ENCODE measurements around the gene MTERF2. TPM values are rescaled to one million over a fixed set of nuclear protein-coding genes. Genes with fewer than 3 reads are reported as not detected.
A peak's percentile ranks its signal among the peaks of the same experiment; 100 is the strongest.

Gene MTERF2
- total RNA-seq, 1 donor from 2014 or later, result 33.1 TPM

DNA sequence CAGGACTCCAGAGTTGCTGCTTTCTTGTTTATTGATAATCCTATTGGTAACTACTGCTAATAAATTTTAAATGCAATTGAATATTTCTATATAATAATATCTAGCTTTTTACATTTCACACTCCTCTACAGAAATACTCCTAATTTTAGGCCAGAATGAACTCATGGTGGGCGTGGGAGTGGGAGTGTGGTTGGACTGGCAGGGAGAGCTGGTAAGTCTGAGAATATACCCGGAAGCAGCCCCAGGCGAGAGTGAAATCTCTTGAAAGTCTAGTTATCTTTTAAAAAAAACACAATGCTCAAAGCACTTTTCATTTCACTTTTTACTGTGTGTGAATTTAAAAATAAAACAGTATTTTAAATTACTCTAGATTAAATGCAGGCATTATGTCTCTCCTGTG is 26.5 kb downstream of the MTERF2 start:
- DNase-seq (ENCODE audit: missing footprints) (no peak), ATAC-seq (no peak)
- intact Hi-C loops (cut with DNase I), result no loop called here

DNA sequence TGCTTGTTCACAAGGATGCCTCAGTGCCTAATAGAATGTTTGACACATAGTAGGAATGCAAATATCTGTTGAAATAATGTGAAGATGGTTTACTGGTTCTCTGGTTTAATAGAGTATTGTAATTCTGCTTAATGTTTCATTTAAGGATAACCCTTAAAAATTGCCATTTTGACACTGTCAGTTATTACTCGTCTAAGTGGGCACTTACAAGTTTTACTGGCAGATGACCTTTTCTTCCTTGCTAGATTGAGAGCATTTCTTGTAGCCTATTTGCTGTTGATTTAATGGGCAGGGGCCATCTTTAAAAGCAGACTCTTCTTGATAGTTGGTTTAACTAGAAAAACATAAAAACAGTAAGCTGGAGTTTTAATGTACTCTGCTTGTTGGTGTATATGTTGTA is 29.4 kb downstream of the MTERF2 start:
- ATAC-seq (no peak), DNase-seq (ENCODE audit: missing footprints) (no peak)
- intact Hi-C loops (cut with DNase I), result loop anchor here (2.0 to 10.0 kb wide), 2 partner anchors 73 to 137 kb away; partner anchors contain the start of gene CRY1

DNA sequence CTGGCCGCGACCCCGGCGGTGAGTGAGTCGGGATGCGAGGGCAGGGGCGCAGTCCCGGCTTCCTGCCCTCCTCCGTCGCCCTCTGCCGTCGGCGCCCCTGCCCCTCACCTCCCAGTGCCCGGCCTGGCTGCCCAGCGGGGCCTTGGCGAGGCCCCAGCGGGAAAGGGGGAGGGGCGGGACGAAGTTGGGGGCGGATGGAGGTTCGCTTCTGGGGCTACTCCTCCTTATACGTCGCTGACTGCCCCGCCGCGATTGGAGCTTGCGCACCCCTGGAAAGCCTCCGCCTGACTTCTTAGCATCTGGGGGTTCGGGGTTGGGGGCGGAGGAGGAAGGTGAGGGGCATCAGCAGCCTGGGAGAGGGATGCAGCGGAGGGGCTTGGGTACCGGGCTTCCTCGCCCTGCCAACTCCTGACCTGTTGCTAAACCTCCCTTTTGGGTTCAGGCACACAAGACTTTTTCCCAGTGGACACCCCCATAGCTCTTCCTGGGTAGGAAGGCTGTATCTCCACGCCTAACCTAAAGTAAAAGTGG is 30.8 kb downstream of the MTERF2 start:
- DNase-seq (ENCODE audit: missing footprints), result peak; percentile 83
- intact Hi-C loops (cut with DNase I), result loop anchor here (1.0 to 10.0 kb wide), 3 partner anchors 31 to 139 kb away; partner anchors contain the start of genes CRY1 and MTERF2
- ATAC-seq, result no peak

DNA sequence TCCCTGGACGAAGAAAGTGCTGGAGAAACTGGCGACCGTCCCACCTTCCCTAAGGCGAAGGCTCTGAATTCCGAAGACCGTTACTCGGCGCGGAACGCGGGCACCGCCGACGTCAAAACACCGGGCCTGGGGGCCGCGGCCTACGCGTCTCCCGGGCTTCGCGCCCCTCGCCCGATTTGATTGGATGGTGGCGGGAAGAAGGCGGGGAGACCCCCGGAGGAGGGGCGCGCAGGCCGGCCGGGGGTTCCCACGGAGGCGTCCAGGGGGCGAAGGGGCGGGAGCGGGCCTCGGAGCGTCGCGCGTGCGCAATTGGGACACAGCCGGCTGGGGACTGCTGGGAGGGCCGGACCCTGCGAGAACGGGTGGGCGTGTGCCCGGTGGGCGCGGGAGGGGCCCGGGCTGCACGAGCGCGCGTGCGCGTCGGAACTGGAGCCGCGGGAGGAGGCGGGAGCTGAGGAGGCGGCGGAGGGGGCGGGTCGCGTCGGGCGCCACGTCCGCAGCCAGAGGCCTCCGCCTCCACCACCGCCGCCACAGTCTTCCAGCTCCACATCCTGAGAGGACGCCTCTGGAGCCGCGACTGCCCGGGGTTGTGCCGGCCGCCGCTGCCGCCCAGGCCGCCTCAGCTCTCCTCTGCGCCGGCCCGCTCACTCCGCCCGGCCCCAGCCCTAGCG is 31.4 kb downstream of the MTERF2 start, which contains the start of gene TMEM263:
TSS of gene TMEM263 (plus strand) at position 531 of the 671 bp plus-strand sequence. CDS start 11,210 bp downstream, outside the sequence.
- ATAC-seq (peak; percentile 96), DNase-seq (ENCODE audit: missing footprints) (peak; percentile 94)
- intact Hi-C loops (cut with DNase I), result loop anchor here (1.0 to 10.0 kb wide), 3 partner anchors 32 to 139 kb away; partner anchors contain the start of genes CRY1 and MTERF2

DNA sequence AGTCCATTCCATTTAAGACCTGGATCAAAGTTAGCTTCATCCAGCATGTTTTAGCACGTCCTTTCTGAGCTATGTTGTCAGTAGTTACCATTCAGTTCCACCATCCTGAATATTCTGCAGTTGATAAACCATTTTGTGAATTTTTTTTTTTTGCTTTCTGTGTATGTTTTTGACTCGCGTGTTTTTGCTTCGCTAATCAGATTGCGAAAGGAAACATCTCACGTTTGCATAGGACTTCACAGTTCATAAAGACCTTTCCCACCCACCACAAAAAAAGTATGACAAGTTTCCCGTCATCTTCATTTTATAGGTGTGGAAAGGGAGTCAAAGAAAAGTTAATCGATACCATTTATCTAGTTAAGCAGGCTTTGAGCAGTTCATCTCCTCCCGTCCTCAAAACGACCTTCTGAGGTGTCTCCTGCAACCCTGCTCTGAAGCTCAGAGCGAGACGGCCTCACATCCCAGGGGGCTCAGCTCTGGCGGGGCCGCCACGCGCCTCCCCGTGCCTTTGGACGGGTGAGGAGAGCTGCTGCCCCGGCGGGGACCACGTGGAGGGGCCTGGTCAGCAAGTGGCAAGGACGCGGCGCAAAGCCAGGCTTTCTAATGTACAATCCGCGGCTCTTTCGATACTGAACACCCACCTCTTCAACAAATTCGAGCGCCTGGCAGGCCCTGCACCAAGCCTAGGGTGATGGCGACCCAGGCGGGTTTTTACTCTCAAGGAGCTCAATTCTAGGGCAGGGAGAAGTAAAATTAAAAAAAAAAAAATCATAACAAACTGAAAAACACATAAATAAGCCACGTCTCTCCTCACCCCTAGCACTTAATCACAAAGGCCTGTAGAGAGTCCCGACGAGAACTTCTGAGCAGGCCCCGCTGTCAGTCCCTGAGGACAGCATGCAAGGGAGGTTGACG is 32.2 kb downstream of the MTERF2 start:
- intact Hi-C loops (cut with DNase I), result loop anchor here (10.0 kb wide), 1 partner anchor 140 kb away; the partner anchor contains the start of gene CRY1
- peak; percentile 67 for DNase-seq (ENCODE audit: missing footprints)
- ATAC-seq, result peak; percentile 1

DNA sequence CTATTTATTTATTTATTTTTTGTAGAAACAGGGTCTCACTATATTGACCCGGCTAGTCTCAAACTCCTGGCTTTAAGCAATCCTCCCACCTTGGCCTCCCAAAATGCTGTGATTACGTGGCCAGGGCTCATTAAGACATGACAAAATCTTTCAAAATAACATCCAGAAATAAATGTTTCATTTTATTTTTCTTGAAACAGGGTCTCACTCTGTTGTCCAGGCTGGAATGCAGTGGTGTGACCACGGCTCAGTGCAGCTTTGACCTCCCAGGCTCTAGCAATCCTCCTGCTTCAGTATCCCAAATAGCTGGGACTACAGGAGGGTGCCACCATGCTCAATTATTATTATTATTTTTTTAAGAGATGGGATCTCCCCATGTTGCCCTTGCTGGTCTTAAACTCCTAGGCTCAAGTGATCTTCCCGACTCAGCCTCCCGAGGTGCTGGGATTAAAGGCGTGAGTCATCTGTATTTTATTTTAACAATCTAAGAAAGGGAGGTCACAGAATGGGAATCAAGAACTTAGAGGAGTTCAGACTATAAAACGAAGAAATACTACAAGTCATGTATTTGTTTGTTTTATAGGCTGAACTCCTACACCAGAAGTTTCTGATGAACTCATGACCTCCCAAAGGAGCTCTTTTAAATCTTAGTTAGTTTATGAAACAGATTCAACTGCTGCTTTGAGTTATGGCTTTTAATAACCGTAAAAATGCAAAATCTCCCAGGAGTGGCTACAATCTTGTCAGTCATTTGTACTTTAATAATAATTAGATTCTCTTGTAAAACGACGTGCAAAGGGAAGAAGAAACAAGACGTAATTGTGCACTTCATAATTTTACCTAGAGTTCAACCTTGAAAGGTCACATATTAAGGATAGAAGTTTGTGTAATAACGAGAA is 33.3 kb downstream of the MTERF2 start:
- DNase-seq (ENCODE audit: missing footprints), result no peak
- intact Hi-C loops (cut with DNase I), result loop anchor here (10.0 kb wide), 1 partner anchor 141 kb away; the partner anchor contains the start of gene CRY1
- no peak for ATAC-seq

DNA sequence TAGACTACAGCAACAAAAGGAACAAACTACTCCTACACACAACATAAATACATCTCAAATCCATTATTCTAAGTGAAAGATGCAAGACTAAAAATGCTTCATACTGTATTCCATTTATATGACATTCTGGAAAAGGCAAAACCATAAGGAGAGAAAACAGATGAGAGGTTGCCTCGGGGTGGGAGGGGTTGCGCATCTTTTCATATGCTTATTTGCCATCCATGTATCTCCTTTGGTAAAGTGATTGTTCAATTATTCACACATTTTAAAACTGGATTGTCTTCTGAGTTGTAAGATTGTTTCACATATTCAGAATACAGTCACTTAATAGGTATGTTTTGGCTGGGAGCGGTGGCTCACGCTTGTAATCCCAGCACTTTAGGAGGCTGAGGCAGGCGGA is 36.4 kb downstream of the MTERF2 start:
- DNase-seq (ENCODE audit: missing footprints), result no peak
- no peak for ATAC-seq
- intact Hi-C loops (cut with DNase I), result loop anchor here (10.0 kb wide), 1 partner anchor 144 kb away; the partner anchor contains the start of gene CRY1

DNA sequence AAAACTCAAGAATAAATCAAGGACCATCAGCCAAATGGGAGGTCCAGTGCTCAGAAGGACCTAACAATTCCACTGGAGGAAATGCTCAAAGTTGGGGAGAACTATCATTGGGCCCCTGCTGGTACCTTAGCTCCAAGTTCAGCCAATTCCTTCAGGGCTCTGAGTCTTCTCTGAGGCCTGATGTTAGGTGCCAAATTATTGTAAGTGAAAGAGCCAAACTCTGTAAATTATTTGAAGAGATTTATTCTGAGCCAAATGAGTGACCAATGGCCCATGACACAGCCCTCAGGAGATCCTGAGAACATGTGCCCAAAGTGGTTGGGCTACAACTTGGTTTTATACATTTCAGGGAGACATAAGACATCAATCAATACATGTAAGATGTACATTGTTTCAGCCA is 39.5 kb downstream of the MTERF2 start:
- ATAC-seq (no peak), DNase-seq (ENCODE audit: missing footprints) (no peak)
- intact Hi-C loops (cut with DNase I), result no loop called here

DNA sequence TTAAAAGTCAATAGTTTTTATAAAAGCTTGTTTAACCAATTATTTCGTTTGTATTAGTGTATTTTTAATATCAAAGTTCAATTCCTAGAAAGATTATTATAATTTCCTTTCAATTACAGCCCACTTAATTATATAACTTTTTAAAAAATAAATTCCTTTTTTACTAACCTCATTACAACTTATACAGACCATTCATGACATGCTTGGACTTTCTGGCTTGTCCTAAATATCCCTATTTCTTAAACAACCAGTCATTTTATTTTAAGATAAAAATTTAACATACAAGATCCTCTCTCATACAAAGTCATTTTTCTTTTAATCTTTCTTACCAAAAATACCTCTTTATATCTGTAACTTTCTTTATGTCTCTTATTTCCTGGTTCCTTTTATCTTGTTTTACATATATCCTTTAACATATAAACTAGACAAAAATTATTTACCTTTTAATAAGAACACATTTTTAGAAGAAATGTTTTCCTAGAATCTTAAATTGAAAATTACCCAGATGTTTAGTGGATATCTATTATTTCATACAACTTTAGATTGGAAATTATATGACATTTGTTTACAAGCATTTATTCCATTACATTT is 41.6 kb downstream of the MTERF2 start:
- no peak for ATAC-seq
- DNase-seq (ENCODE audit: missing footprints), result no peak
- intact Hi-C loops (cut with DNase I), result no loop called here

DNA sequence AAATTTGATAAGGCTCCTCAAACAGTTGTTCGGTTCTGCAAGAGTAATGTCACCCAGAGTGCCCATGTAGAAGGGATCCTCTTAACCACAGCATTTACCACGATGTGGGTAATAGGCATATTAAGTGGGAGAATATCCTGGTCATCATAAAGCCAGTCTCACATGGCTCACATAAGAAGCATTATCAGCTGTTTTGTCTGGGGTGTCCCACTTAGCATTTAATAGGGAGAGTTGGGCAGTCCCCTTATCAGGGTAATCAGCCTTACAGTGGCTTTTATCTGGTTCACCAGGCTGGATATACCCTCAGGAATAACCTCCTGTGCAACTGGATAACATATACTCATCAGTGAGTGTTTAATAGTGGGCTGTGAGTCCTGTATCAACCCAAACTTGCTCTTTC is 44.2 kb downstream of the MTERF2 start:
- ATAC-seq, result no peak
- no peak for DNase-seq (ENCODE audit: missing footprints)
- intact Hi-C loops (cut with DNase I), result no loop called here

DNA sequence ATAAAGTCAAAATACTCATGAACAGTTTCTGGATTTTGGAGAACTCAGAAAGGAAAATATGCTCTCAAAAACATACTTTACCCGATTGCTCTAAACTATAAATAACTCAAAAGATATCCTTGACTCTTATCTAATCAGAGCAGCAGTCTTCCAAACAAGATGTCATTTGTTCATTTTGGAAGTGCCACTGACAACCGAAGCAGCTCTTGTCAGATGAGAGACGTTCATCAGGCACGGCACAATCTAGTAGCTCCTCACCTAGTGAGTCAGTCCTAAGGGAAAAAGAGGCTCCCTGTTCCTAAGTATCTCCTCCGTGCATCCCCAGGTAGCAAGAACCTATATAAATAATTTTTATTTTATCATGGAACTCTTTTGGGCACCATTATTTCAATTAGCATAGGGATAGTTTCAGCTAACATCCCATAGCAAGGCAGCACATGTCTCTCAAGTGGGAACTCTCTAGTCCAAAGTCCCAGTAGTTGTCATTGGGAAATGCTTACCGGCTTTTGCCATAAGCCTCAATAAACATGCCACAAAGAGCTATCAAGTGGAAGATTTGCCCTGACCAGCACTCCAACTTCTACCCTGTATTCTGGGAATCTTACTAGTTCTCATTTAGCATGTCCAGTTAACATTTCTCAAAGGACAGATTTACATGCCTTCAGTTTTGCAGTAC is 45.3 kb downstream of the MTERF2 start:
- intact Hi-C loops (cut with DNase I), result no loop called here
- ATAC-seq, result no peak
- DNase-seq (ENCODE audit: missing footprints), result no peak

DNA sequence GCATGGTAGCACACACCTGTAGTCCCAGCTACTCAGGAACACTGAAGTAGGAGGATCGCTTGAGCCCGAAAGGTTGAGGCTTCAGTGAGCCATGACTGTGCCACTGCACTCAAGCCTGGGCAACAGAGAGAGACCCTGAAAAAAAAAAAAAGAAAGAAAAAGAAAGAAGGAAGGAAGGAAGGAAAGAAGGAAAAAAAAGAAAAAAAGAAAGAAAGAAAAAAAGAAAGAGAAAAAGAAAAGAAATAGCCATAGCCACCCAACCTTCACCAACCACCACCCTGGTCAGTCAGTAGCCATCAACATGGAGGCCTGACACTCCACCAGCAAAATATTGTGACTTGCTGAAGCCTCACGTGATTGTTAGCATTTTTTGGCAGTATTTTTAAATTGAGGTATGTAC is 52.7 kb downstream of the MTERF2 start:
- intact Hi-C loops (cut with DNase I), result no loop called here
- DNase-seq (ENCODE audit: missing footprints) (no peak), ATAC-seq (no peak)

Other genes with a start within 250 kb of the MTERF2 start
- 26.5 TPM for gene RIC8B, start 212.5 kb downstream of the MTERF2 start, total RNA-seq
- gene TMEM263, start 31.2 kb downstream of the MTERF2 start, total RNA-seq, result 35.8 TPM
- gene CRY1, start 106.4 kb upstream of the MTERF2 start, total RNA-seq, result 7.4 TPM

Measured in Right ventricle myocardium inferior (tissue), 1 donor.